HG02884 (cell line): ENCODE measurements around the gene RIT2.
"Not testable (repeated sequence)": the region's sequence is repeated elsewhere in the genome, so short reads cannot be mapped to it uniquely, and the experiment has no call there.

Source experiments
- ATAC-seq: cut with Tn5 transposase; IDR thresholded peaks from one replicate; pipeline ENCODE4 v1.9.1; 2021; ENCODE audit warnings: mild to moderate bottlenecking, moderate library complexity; ENCODE audit not compliant: unreplicated experiment

Gene RIT2

DNA sequence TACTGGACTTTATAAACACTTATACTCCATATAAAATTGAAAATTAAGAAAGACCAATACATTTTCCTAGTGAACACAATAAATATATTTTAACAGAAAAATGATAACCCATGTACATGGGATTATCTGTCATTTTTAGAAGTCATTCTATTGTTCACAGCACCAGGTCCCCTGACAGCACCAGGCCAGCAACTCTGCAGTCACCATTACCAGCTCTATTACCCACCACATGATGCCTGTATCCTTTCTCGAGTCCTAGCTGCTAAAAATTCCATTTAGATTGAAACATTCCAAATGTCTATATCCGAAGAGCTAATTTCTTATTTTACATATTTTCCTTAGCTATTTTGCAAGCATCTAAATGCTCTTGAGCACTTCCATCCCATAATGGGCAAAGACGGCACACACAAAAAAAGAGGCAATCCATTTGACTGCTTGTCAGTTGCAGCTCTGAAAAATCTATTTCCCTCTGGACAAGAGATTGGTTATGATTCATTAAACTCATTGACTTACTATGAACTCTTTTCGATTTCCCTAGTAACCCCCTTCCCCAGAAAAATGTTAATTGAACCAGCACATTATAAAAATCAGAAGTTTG is 336.9 kb downstream of the RIT2 start:
- no peak for ATAC-seq

DNA sequence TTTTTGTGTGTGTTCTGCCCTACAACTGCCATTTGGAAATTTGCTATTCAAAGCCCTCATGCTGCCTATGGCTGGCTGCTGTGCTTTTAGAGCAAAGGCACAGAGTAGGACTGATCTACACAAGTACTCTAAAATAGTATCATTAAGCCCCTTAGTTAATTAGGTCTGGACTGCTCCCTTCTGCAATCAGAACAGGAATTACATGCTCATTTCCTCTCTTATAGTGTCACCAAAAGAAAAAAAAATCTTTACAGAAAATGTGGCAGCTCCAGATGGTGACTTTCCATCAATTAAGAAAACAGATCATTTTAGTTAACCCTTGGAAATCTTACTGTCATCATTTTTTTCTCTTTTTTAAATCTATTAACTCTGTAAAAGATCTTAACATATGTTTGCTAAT is 337.5 kb downstream of the RIT2 start:
- ATAC-seq = no peak

GRCh38 chr18:42773870-42774269 is 341.6 kb downstream of the RIT2 start:
- no peak for ATAC-seq

- ATAC-seq = no peak
Measured at GRCh38 chr18:42771936-42772335, 343.5 kb downstream of the RIT2 start.

DNA sequence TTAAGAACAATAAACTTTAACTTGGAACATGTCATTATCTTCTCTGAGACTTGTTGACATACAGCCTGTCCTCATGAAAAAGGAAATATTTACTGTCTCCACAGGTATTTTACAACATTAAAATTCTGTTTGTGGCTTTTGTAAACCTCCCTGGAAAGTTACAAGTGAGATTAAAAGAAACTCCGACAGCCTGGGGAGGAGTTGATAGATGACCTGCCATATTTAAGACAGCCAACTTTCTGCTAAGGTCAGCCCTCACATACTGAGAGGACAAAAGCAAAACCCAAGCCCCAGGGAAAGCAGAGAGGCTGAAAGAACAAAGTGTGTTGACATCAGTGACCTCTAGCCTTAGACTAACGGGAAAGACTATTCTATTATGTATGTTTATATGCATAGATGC is 350.2 kb downstream of the RIT2 start:
- no peak for ATAC-seq

DNA sequence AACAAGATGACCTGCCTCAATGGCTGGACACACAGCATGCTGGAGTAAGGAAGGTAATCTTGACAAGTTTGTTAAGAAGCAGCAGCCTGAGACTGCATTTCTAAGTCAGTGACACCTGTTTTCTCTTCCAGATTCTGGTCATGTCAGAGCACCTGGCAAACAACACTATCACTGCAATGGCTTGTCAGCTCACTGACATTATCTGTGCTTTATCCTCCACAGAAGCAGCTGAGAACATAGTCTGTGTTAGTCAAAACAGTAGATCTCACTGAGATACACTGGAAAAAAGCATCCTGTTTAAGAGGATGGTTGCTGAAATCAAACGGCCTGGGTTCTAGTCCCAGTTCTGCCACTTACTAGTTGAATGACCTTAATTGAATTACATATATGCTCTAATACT is 355.2 kb downstream of the RIT2 start:
- ATAC-seq = no peak

GRCh38 chr18:42758852-42759251 is 356.6 kb downstream of the RIT2 start:
- no peak for ATAC-seq

- no peak for ATAC-seq
Measured at GRCh38 chr18:42756214-42756613, 359.3 kb downstream of the RIT2 start.

DNA sequence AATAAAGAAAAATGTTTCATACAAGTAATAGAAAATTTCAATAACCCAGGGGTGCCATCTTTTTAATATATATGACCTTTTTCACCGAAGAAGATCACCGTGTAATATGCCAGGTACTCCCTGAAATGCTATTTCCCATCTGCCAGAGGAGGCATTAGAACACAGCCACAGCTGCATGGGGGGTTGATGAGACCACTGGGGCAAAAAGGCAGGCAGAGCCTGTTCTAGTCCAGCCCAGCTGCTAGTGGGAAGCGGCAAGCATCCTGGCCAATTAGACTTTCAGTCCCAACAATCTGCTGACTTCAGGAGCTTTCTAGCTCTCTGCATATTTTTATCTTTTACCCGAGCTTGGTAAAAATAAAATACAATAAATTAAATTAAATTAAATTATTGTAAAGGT is 362.6 kb downstream of the RIT2 start:
- no peak for ATAC-seq

- no peak for ATAC-seq
Measured at GRCh38 chr18:42746794-42747193, 368.7 kb downstream of the RIT2 start.

DNA sequence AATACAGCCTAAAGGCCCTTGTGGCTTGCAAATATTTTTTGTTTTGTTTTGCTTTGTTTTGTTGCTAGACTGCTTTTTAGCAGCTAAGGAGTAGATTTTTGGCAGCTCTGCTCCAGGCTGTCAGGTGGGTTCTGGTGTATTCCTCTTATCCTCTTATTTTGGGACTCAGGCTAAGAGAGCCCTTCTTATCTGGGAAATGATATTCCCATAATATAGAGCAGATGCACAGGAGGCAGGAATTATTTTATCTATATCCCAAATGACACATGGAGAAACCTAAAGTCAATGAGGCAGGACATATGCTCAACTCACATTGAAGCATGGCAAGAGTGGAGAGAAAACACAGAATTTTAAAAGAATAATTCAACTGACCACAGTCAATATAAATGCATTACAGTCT is 369.6 kb downstream of the RIT2 start:
- ATAC-seq = no peak

DNA sequence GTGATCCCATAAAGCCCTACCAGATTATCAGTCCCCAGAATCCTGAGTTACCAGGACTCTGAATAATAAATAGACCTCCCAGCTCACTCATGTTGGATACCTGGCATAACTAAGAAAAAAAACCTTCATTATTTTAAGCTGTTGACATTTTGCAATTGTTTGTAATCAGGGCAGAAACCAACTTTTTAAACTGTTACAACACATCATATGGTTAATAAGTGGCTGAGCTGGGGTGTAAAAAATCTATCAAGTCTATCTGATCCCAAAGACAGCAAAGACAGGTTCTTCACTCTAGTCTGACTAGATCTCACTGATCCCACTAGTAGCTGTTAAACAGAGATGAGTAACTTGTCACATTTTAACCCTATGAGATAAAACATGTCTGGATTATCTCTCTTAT is 370.3 kb downstream of the RIT2 start:
- ATAC-seq = no peak

GRCh38 chr18:42743373-42744138 is 371.9 kb downstream of the RIT2 start:
- no peak for ATAC-seq

- no peak for ATAC-seq
Measured at GRCh38 chr18:42742969-42743368, 372.5 kb downstream of the RIT2 start.

DNA sequence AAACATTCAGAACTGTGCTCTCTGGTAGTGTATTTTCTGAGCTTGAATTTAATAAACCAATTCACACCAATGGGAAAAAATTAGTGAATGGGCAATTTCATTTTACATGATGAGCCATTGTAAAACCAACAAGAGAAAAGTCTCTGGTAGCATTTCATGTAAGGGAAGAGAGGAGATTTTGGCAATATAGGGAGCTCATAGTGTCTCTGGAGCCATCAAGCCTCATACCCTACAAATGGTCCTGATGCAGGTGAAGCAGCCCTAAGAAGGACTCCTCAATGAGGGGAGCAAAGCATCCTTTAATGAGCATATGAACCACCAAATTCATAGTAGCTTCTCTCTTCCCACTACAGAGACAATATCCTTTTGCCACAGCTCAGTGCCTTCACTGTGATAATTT is 373.0 kb downstream of the RIT2 start:
- no peak for ATAC-seq

DNA sequence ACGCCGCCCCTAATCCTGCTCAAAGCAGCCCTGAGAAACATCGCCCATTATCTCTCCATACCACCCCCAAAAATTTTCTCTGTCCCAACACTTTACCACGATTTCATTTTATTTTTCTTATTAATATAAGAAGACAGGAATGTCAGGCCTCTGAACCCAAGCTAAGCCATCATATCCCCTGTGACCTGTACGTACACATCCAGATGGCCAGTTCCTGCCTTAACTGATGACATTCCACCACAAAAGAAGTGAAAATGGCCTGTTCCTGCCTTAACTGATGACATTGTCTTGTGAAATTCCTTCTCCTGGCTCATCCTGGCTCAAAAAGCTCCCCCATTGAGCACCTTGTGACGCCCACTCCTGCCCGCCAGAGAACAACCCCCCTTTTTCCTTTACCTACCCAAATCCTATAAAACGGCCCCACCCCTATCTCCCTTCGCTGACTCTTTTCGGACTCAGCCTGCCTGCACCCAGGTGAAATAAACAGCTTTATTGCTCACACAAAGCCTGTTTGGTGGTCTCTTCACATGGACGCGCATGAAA is 373.6 kb downstream of the RIT2 start:
- not testable (repeated sequence) for ATAC-seq

DNA sequence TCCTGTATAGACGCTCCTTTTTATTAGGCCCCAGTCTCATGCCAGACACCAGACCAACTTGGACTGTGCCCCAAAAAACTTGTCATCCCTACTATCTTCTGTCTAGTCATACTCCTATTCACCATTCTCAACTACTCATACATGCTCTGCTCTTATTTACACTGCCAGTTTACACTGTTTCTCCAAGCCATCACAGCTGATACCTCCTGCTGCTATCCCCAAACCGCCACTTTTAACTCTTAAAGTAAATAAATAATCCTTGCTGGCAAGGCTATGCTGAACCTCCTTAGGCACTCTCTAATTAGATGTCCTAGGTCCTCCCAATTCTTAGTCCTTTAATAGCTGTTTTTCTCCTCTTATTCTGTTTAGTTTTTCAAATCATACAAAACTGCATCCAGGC is 374.2 kb downstream of the RIT2 start:
- not testable (repeated sequence) for ATAC-seq

- no peak for ATAC-seq
Measured at GRCh38 chr18:42736074-42736473, 379.4 kb downstream of the RIT2 start.

DNA sequence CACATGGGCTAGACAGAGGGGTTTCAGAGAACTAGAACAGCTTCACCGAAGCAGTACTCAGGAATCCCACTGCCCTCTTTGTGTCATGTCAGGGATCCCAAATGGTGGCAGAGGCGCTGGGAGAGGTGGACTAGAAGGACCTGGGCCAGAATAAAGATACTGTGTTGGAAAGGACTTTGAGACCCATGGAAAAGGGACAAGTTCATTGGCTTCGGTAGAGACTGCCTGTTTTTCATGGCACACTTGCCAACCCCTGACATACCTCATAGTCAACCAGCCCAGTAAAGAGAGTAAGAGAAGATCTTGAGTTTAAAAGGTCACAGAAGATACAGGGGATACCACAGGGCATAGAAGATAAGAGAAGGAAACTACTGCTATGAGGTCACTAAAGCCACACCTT is 381.0 kb downstream of the RIT2 start:
- ATAC-seq = no peak

DNA sequence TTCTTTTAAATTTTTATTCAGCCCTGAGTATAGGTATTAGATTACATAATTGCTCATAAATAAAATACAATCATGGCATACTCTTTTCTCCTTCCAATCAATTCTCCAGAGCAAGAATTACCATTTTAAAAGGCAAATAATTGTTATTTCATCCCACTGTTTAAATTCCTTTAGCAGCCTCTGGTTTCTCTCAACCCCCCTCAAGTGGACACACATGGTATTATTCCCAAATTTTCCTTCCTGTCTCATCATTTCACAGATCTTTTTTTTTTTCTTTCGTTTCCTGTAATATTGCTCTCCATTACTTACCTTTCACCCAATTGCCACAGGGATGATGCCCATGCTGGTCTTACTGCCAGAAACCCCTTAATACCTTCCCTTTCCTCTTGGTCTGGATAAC is 385.2 kb downstream of the RIT2 start:
- ATAC-seq = no peak

DNA sequence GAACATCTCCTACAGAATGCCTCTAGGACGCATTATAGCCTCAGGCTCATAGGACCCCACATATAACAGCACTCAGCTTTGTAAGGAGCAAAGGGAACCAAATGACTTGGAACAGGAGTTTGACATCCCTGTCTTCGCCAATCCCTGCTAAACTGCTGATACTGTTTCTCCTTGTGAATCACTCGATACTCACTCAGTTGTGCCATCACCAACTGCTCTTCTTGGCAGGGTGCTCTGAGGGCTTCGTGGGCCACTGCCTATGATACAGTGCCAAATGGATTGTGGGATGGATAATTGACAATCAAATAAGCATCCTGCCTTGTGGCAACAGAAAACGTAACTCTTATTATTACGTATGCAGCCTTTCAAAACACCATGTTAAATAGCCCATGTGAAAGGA is 396.3 kb downstream of the RIT2 start:
- ATAC-seq = no peak

- no peak for ATAC-seq
Measured at GRCh38 chr18:42712065-42712464, 403.4 kb downstream of the RIT2 start.

DNA sequence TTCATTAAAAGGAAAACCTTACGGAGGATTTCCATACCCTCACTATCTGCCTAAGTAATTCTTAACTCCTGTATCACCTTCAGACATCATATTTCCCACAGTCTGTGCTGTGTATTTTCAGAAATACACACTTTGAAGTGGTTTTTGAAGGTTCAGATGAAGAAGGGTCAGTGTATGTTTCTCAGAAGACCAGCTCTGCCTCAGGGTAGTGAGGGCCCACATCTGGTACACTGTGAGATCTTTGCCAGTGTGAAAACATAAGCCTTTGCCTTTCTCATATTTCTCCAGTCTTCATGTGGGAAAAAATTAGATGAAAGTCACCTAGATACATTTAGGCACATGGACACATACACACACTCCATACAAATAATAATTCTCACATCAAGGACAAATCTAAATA is 408.4 kb downstream of the RIT2 start:
- ATAC-seq = no peak
